ENCODE data around the gene SFT2D1.
"Not testable (repeated sequence)": the region's sequence is repeated elsewhere in the genome, so short reads cannot be mapped to it uniquely, and the experiment has no call there.

SFT2D1 gene

DNA sequence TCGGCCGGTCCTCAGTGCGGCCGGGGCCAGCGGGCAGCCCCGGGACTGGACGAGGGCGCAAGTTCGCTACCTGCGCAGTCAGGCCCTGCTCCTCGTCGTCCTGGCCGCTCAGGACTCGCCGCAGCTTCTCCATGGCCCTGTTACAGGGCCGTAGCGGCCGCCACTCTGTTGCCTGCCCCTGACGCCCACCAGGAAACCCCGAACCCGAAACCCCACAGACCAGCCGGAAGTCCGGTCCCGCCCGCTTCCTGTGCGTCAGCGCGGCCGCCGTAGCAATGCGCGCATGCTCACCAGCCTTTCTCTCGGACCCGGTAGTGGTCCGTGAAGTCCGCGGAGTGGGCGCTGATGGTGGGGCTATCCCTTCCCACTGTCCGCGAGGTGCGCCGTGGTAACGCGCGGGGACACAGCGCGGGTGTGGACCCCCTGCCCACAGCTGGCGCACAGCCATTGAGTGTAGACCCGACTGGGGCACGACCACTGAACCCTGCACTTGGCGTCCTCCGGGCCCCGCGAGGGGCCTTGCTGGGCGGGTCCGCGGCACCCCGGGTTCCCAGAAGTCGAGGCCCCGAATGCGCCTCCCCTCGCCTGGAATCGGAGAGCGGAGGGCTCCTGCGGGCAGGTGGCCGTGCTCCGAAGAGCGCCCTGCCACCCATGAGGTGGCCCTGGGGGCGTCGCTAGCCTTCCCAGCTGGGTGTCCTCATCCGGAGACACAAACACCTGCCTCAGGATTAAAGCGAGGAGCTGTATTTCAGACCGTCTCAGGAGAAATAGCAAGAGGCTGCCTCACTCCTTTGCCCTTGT lies at the start of gene SFT2D1:
Gene SFT2D1, minus strand, starts transcription at position 197 of the 801 bp plus-strand sequence. Its CDS starts 64 bp downstream, at position 133.
- peak; percentile 90 for DNase-seq (ENCODE audit: low spot score)

DNA sequence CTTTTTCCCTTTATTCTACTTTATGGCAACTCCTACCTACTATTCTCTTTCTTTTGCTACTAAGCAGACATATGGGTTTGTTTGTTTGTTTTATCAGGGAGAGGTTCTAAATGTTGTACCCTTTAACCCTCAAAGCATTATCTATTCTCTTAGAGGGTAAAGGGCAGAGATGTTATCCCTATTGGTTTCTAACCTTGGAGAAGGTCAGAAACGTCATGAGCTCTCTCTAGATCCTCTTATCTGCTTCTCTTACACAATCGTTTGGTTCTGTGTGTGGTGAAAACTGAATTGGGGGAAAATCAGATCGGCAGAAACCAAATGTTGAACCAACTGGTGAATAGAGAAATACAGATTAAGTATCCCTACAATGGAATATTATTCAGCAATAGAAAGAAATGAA lies 46.8 kb upstream of the SFT2D1 start:
- DNase-seq (ENCODE audit: low spot score) = no peak

DNA sequence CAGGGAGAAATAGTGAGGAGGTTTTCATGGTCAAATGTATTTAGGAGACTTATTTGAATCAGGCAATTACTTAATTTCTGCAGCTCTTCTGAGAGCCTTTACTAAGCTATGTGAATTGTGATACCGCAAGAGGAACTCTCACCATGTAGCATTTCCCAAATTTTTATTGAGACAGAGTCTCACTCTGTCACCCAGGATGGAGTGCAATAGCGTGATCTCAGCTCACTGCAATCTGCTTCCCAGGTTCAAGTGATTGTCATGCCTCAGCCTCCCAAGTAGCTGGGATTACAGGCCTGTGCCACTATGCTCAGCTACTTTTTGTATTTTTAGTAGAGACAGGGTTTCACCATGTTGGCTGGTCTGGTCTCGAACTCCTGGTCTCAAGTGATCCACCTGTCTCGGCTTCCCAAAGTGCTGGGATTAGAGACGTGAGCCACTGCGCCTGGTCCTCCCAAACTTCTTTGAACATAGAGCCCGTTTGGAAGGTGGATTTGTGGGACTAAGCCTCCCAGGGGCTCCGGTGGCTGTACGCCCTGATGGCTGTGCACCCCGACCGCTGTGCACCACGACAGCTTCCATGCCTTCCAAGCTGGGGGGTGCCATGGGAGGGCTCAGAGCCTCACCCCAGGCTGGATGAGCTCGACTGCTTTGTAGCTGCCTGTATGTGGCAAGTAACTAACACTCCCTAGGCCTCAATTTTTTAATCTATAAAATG lies 46.1 kb upstream of the SFT2D1 start:
- no peak for DNase-seq (ENCODE audit: low spot score)

DNA sequence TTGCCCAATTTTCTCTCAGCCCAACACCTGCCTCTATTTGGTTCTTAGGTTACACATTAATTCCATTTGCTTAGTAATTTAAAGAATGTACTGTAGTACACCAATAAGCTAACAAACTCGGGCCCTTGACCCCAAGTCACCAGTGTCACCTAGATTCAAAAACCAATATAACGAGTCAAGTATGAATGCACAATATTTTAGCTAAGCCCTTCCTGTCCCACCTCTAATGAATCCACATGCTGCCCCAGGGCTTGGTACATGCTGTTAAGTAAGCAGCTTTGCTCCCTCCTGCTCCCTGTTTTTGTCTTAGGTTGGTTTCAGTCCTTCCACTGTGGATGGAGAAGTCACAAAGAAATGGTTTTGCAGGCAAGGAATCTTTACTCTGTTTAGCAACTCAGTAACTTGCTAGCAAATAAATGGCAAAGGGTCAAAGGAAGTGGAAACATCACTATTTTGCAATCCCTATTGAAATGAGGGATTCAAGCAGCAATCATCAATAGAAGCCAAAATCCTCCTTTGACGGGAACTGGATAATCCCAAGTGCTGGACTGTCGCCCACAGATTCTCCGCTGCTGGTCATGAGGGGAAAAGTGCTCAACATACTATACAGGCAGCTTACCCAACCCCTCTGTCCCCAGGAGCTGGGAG lies 45.4 kb upstream of the SFT2D1 start:
- DNase-seq (ENCODE audit: low spot score) = no peak

DNA sequence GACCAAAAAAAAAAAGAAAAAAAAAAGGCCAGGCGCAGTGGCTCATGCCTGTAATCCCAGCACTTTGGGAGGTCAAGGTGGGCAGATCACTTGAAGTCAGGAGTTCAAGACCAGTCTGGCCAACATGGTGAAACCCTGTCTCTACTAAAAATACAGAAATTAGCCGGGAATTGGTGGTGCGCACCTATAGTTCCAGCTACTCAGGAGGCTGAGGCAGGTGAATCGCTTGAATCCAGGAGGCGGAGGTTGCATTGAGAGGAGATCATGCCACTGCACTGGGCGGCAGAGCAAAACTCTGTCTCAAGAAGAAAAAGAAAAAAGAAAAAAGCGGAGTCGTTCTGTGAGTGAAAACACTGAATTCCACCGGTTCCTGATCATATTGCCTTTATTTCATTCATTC lies 44.8 kb upstream of the SFT2D1 start:
- not testable (repeated sequence) for DNase-seq (ENCODE audit: low spot score)

DNA sequence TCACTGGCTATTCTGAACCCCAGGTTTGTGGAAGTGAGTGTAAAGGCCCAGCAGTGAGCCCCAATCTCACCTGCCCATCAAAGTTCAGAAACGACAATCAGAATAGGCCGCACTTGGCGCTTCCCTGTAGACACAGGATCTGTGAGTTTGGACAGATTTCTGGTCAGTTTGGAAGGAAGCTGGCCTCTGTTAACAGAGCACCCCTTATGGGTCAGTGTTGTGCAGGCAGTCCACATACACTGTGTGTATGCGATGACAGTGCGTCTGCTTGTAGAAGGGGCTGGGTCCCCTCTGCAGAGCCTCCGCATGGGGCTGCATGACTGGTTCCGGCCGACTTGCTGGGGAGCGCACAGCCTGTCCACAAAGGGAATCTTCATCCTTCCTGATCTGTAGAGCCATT lies 43.8 kb upstream of the SFT2D1 start:
- DNase-seq (ENCODE audit: low spot score) = no peak

DNA sequence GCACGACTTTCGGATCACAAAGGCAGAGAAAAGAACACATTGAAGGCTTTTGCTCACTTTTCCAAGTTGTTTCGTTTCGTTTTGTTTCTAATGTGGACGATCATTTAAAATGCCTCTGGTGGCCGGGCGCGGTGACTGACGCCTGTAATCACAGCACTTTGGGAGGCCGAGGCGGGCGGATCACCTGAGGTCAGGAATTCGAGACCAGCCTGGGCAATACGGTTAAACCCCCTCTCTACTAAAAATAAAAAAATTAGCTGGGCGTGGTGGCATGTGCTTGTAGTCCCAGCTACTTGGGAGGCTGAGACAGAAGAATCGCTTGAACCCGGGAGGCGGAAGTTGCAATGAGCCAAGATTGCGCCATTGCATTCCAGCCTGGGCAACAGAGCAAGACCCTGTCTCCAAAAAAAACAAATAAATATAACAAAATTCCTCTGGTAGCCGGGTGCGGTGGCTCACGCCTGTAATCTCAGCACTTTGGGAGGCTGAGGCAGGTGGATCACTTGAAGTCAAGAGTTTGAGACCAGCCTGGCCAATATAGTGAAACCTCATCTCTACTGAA lies 41.5 kb upstream of the SFT2D1 start:
- not testable (repeated sequence) for DNase-seq (ENCODE audit: low spot score)

DNA sequence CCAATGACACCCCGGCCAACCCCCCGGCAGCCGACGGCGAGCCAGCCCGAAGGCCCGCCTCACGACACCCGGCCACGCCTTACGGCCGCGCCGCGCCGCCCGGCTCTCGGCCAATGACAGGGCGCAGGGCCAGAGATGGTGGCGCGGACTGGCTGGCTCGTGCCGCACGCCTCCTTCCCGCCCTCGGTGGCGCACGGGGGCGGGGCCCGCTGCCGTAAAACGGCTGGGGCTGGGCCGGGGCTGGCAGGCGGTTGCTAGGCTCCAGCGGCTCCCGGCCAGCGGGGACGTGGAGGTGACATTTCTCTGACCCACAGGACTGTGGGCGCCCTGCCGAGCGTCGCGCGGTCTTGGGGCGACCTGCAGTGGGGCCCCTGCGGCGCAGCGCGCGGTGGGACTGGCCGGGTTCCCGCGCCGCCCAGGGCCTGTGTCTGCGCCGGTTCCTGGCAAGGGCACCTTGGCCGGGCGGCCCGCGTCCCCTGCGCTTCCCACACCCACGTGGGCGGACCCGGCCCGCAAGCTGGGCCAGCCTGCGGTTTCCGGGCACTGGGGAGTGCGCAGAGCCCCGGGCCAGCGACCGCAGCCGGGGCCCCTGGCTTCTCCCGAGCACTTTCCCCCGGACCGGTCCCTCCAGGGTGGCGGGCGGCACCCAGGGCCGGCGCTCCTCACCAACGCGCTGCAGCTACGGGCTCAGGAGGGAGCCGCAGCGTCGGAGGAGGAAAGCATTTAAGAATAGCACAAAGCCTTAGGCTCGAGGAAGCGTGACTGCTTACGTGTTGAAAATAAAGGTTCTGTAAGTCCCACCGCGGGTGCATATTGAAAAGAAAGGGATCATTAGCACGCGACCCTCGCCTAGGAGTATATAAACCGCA lies 40.8 kb upstream of the SFT2D1 start, which contains the start of gene MPC1:
Gene MPC1, minus strand, starts transcription at position 8 of the 869 bp plus-strand sequence. CDS start 64 bp downstream, outside the sequence.
- peak; percentile 98 for DNase-seq (ENCODE audit: low spot score)

DNA sequence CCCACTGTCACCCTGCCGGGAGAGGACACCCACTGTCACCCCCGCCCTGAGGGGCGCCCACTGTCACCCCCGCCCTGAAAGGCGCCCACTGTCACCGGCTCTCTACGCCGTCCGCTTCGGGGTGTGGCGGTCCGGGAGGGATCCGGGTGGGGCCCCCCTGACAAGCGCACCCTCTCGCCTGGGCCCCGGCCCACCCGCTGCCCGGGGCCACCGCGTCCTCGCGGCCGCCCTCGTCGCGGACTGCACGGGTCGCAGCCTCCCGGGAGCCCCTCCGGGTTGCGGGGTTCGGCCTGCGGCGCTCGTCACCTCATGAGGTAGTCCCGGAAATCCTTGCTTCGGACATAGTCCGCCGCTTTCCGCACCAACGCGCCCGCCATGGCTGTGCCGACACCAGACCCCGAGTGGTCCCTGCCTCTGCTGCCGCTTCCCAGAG lies 40.2 kb upstream of the SFT2D1 start:
- no peak for DNase-seq (ENCODE audit: low spot score)

DNA sequence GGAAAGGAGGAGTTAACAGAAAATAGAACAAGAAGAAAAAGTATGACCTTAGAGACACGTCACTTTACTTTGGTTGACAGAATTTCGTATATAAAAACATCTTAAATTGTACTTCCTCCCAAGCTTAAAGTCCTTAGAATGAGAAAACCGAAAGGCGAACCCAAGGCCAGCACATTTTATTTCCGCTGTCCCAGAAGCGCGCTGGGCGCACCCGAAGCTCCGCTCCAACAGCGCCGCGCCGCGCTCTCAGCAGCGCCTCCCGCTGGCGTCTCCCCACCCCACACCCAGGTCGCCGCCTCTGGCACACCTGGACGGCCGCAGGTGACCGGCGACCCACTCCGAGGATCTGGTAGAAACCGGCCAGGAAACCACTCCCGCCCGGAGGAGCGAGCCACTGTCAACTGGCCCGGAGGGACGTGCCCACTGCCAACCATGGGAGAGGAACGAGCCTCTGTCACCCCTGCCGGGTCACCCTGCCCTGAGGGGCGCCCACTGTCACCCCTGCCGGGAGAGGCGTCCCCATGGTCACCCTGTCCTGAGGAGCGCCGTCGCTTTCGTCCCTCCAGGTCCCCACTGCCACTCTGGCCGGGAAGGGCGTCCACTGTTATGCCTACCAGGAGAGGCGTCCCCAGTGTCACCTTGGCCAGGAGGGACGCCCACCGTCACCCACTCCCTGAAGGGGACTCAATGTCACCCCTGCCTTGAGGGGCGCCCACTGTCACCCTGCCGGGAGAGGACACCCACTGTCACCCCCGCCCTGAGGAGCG lies 39.6 kb upstream of the SFT2D1 start:
- peak; percentile 81 for DNase-seq (ENCODE audit: low spot score)

DNA sequence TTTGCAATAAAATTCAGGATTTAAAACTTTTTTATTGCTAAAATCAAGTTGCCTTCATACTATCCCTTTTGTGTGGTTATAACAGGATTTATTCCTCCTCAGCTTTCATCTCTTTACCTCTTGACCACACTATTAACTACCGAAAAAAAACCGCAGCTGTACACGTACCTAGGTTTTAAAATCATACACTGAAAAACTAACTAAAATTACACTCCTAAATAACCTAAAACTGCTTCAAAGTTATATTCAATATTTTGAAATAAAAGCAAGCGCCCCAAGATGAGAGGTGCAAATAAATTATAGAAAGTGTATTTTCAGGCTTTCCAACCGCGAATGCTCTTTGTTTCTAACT lies 39.0 kb upstream of the SFT2D1 start:
- no peak for DNase-seq (ENCODE audit: low spot score)

DNA sequence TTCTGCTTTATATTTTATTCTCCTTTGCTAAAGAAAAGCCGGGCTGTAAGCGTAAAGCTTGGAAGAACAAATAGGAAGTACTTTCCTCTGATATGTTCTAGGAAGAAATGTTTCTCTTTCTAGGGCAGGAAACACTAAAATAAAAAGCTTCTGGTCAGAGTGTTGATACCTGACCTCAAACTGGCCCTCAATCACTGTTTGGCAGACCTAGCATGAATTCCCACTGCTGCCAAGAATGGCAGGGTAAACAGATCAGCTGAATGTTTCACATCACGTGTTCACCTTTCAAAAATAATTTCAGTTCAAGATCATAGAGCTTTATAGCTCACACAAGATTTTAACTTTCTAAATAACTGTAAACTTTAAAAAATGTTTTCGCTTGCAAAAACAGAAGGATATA lies 37.5 kb upstream of the SFT2D1 start:
- no peak for DNase-seq (ENCODE audit: low spot score)

DNA sequence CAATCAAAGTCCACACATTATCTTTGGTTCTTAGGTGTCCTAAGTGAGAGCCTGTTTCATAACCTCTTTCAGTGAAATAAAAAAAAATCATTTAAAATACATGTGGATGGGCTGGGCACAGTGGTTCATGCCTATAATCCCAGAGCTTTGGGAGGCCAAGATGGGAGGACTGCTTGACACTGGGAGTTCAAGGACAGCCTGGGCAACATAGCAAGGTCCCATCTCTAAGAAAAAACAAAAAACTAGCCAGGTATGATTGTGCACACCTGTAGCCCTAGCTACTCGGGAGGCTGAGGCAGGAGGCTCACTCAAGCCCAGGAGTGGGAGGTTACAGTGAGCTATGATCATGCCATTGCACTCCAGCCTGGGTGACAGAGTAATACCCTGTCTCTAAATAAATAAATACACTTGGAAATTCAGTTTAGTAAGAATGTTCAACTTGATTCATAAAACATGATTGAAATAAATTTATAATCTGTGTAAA lies 36.8 kb upstream of the SFT2D1 start:
- no peak for DNase-seq (ENCODE audit: low spot score)

DNA sequence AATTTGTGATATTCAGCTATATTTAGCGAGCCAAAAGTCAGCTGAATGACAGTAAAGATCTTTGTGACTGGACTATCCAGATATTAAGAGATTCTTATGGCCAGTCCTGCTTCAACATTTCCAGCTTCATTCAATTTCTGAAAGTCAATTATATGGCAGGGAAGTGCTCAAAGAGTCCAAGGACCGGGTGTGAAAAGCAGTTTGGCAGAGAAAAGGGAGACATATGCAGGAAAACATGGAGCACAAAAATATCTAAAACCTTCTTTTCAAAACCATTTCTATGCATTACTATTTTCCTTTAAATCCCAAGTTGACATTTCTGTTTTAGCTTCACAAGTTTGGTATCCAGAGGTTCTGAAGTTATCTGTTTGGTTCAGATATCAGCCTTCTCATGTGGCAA lies 35.4 kb upstream of the SFT2D1 start:
- DNase-seq (ENCODE audit: low spot score) = no peak

DNA sequence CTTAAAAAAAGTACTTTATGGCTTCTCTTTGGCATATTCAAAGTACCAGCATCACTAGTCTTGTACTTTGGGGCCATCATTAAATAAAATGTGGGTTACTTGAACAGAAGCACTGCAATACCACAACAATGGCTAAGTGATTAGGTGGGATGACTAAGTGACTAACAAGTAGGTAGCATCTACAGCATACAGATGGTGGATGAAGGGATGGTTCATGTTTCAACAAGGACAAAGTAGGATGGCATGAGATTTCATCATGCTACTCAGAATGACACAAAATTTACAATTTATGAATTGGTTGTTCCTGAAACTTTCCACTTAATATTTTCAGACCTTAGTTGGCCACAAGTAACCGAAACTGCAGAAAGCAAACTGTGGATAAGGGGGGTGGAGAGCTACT lies 32.7 kb upstream of the SFT2D1 start:
- DNase-seq (ENCODE audit: low spot score) = no peak

DNA sequence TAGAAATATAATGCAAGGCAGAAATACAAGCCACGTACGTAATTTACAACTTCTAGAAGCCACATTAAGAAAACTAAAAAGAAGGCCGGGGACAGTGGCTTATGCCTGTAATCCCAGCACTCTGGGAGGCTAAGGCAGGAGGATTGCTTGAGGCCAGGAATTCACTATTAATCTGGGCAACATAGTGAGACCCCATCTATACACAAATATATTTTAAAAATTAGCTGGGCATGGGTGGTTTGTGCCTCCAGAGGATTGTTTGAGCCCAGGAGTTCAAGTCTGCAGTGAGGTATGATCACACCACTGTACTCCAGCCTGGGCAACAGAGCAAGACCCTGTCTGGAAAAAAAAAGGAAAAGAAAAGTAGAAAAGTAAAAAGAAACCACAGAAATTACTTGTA lies 28.1 kb upstream of the SFT2D1 start:
- no peak for DNase-seq (ENCODE audit: low spot score)

DNA sequence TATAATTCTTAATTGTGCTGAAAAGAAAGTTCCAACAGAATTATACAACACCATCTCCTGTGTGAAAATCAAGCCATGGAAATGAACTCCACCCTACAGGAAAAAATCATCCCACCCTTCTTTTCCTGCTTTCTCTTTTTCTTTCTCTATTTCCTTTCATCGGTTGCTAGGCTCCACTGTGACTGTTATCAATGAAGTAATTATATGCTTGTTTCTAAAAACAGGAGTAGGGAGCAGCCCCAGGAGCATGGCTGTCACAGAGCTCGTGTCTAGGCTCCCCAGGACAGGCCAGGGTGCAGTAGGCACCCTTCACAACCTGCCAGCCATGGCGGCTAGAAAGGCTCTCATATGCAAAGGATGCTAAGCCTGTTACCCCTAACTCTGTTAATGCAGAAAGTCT lies 27.4 kb upstream of the SFT2D1 start:
- no peak for DNase-seq (ENCODE audit: low spot score)

DNA sequence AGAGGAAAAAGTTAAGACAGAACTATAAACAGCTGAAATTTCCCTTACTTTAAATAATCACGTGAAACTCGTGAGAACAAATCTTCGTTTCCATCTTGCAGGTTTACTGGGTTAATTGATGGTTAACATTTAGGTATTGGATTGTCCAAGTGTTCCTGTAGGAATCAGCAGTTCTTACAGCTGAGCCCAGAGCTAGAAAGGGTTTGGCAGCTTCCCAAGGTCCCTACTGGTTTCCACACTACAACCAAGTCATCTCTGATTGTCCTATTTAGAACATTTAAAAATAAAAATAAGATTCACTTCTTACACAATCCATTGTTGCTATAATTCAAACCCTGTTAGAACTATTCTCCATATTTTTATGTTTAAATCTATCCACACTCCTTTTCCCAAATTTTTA lies 24.6 kb upstream of the SFT2D1 start:
- DNase-seq (ENCODE audit: low spot score) = no peak

DNA sequence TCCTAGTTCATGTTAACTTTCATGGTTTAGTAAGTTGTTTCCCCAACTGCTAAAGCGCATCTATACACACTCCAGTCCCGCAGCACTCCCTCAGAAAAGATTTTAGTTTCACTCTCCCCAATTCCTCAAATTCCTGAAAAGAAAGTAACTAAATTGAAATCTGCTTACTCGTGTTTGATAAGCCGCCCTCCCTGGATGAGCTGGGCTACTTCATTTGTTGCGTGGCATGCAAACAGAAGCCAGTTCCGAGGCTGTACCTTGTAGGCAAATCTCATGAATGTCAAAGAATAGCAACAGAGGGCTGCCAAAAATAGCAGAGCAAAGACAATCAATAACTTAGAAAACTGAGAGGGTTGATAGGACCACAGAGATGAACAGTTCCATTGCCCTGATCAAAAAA lies 23.5 kb upstream of the SFT2D1 start:
- DNase-seq (ENCODE audit: low spot score) = no peak

DNA sequence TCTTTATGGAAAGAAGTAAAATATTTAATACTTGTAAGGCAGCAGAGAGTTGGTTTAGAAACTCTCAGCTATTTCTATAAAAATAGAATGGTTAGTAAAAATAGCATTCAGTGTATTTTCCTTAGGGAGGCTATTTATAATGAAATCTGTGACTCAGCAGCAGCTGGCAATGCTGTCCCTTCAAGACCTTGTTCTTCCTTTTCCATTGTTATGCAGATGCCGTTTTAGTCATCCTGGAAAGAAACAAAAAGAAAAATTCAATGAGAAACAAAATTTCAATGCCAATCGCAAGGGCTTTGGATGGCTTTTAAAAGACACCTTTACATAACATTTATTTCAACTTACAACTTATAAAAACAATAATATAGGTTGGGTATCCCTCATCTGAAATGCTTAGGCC lies 22.9 kb upstream of the SFT2D1 start:
- no peak for DNase-seq (ENCODE audit: low spot score)

DNA sequence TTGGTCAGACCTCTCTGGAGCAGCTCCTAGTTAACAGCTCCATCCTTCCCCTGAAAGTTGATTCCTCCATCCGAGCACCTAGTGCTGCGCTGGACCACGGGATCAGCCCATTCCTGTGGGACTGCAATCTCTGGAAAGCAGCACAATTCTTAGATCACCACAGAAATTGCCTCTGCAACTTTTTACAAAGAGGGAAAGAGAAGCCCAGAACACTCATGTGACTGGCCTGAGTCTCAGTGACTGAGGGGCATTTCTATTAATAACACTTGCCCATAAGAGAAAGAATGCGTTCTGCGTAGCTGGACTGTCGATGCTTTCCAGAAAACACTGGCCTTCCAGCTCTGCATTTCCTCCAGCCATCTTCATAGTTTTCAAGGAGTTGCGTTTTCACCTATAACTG lies 22.1 kb upstream of the SFT2D1 start:
- no peak for DNase-seq (ENCODE audit: low spot score)
